HepG2 (cell line): ENCODE measurements around the gene LRRC3C. TPM values are rescaled to one million over a fixed set of nuclear protein-coding genes. Genes with fewer than 3 reads are reported as not detected.

ENCODE experiments used
- CENPX ChIP-seq: sonication (generic); formaldehyde crosslinking; IDR thresholded peaks from 2 replicates; pipeline ENCODE4 v1.9.0; 2021; ENCODE audit warnings: mild to moderate bottlenecking, missing genetic modification reagents, moderate library complexity
- DNMT3B ChIP-seq: conservative IDR thresholded peaks from 2 replicates; pipeline ENCODE4 v1.6.1; 2016; ENCODE audit warnings: missing biosample characterization, control low read depth
- HOXA3 ChIP-seq: sonication (generic); formaldehyde crosslinking; IDR thresholded peaks from 2 replicates; pipeline ENCODE4 v1.5.0; 2020; ENCODE audit warnings: missing genetic modification reagents
- MEF2D ChIP-seq: sonication (generic); formaldehyde crosslinking; IDR thresholded peaks from 2 replicates; pipeline ENCODE4 v1.5.1; 2020; ENCODE audit warnings: mild to moderate bottlenecking, missing genetic modification reagents
- TGIF2 ChIP-seq: IDR thresholded peaks from 2 replicates; pipeline ENCODE4 v1.6.1; 2016; ENCODE audit warnings: control low read depth, missing compliant biosample characterization
- ZNF276 ChIP-seq: sonication (generic); formaldehyde crosslinking; IDR thresholded peaks from 2 replicates; pipeline ENCODE4 v1.4.0; 2020; ENCODE audit warnings: mild to moderate bottlenecking, low read depth, missing genetic modification reagents
- ZNF414 ChIP-seq: sonication (generic); formaldehyde crosslinking; IDR thresholded peaks from 2 replicates; pipeline ENCODE4 v1.5.0; 2020; ENCODE audit warnings: missing genetic modification reagents
- polyA plus RNA-seq, 8 experiments: library from polyadenylated mRNA; depleted of rRNA in 3 of 8; stranded (reverse) in 7 of 8; unstranded in 1 of 8; fragments of >200 nt; fragmentation: Illumina TruSeq in 4 of 8; extraction: Trizol in 4 of 8; gene quantifications; 2 replicates each; pipeline versions ENCODE4 v1.2.1 to v1.2.3, GENCODE V29; 2011 to 2016; ENCODE audit warnings: low read depth in 4 of 8, missing spikeins in 1 of 8, mixed read lengths in 1 of 8; ENCODE audit not compliant: insufficient read depth in 1 of 8
- total RNA-seq, 5 experiments: library from RNA; depleted of rRNA; stranded (reverse); fragments of >200 nt; fragmentation: Illumina TruSeq; extraction: Trizol; gene quantifications; 2 replicates each; pipeline ENCODE4 v1.2.3, GENCODE V29; 2016; ENCODE audit warnings: low read depth in 1 of 5
- TF ChIP-seq, protein P1 (sequence below): IDR thresholded peaks from 2 replicates; pipeline ENCODE4 v1.6.1; 2016; ENCODE audit warnings: low read depth, missing genetic modification reagents, missing compliant biosample characterization
- TF ChIP-seq, protein P2 (sequence below): sonication (generic); formaldehyde crosslinking; IDR thresholded peaks from 2 replicates; pipeline ENCODE4 v1.8.1; 2023; ENCODE audit warnings: mild to moderate bottlenecking, missing genetic modification reagents

The LRRC3C gene
- total and polyA plus RNA-seq, 2 of the 13 experiments (the other 11 are each of a cell fraction or from before 2014, with no cell fraction given) = 0.17 TPM; not detected in 1

- no peak for TF ChIP-seq ZNF276
- TF ChIP-seq, protein P1, sequence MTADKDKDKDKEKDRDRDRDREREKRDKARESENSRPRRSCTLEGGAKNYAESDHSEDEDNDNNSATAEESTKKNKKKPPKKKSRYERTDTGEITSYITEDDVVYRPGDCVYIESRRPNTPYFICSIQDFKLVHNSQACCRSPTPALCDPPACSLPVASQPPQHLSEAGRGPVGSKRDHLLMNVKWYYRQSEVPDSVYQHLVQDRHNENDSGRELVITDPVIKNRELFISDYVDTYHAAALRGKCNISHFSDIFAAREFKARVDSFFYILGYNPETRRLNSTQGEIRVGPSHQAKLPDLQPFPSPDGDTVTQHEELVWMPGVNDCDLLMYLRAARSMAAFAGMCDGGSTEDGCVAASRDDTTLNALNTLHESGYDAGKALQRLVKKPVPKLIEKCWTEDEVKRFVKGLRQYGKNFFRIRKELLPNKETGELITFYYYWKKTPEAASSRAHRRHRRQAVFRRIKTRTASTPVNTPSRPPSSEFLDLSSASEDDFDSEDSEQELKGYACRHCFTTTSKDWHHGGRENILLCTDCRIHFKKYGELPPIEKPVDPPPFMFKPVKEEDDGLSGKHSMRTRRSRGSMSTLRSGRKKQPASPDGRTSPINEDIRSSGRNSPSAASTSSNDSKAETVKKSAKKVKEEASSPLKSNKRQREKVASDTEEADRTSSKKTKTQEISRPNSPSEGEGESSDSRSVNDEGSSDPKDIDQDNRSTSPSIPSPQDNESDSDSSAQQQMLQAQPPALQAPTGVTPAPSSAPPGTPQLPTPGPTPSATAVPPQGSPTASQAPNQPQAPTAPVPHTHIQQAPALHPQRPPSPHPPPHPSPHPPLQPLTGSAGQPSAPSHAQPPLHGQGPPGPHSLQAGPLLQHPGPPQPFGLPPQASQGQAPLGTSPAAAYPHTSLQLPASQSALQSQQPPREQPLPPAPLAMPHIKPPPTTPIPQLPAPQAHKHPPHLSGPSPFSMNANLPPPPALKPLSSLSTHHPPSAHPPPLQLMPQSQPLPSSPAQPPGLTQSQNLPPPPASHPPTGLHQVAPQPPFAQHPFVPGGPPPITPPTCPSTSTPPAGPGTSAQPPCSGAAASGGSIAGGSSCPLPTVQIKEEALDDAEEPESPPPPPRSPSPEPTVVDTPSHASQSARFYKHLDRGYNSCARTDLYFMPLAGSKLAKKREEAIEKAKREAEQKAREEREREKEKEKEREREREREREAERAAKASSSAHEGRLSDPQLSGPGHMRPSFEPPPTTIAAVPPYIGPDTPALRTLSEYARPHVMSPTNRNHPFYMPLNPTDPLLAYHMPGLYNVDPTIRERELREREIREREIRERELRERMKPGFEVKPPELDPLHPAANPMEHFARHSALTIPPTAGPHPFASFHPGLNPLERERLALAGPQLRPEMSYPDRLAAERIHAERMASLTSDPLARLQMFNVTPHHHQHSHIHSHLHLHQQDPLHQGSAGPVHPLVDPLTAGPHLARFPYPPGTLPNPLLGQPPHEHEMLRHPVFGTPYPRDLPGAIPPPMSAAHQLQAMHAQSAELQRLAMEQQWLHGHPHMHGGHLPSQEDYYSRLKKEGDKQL (CRISPR knock-in tag) = 0 out of 2 replicates have a peak, but pooled peaks have one; percentile 18
- peak; percentile 75; the same call in 1 of the 2 replicates for TF ChIP-seq ZNF414
- peak; percentile 98 for TF ChIP-seq HOXA3 (CRISPR knock-in tag)
- TF ChIP-seq DNMT3B (CRISPR knock-in tag) = peak; percentile 77; the same call in 1 of the 2 replicates
- TF ChIP-seq MEF2D = no peak; the same call in 1 of the 2 replicates
- no peak for TF ChIP-seq CENPX (CRISPR knock-in tag)
- TF ChIP-seq, protein P2, sequence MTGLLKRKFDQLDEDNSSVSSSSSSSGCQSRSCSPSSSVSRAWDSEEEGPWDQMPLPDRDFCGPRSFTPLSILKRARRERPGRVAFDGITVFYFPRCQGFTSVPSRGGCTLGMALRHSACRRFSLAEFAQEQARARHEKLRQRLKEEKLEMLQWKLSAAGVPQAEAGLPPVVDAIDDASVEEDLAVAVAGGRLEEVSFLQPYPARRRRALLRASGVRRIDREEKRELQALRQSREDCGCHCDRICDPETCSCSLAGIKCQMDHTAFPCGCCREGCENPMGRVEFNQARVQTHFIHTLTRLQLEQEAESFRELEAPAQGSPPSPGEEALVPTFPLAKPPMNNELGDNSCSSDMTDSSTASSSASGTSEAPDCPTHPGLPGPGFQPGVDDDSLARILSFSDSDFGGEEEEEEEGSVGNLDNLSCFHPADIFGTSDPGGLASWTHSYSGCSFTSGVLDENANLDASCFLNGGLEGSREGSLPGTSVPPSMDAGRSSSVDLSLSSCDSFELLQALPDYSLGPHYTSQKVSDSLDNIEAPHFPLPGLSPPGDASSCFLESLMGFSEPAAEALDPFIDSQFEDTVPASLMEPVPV = no peak; the same call in 1 of the 2 replicates
- peak; percentile 51 for TF ChIP-seq TGIF2 (CRISPR knock-in tag)
Observed at GRCh38 chr17:39927101-39927928, at the start of gene LRRC3C, which contains the start of gene ORMDL3 (continued).
